ENCODE results near the gene CDC42BPB.

The CDC42BPB gene

DNA sequence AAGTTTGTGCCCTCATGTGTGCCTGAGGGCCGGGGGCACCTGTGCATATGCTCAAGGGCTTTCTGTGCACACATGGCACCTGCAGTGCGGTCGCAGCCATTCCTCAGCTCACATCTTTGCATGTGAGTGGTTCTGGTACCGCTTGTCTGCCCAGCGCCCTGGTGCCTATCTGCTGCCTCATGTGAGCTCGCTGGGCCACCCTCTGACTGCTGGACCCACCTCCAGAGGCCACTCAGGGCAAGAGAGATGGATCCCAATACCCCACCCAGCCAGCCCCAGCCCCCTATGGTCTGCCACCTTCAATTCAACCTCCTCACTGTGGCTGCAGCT, 140.3 kb downstream of the CDC42BPB start:
- in situ Hi-C loops (cut with MboI; ENCODE audit: low sequenced_read_pairs, unreplicated experiment): loop anchor here (10.0 kb wide), 1 partner anchor 222 kb away; no protein-coding TSS in a partner anchor
- no peak for DNase-seq (ENCODE audit: low spot score)
- TF ChIP-seq, protein P1, sequence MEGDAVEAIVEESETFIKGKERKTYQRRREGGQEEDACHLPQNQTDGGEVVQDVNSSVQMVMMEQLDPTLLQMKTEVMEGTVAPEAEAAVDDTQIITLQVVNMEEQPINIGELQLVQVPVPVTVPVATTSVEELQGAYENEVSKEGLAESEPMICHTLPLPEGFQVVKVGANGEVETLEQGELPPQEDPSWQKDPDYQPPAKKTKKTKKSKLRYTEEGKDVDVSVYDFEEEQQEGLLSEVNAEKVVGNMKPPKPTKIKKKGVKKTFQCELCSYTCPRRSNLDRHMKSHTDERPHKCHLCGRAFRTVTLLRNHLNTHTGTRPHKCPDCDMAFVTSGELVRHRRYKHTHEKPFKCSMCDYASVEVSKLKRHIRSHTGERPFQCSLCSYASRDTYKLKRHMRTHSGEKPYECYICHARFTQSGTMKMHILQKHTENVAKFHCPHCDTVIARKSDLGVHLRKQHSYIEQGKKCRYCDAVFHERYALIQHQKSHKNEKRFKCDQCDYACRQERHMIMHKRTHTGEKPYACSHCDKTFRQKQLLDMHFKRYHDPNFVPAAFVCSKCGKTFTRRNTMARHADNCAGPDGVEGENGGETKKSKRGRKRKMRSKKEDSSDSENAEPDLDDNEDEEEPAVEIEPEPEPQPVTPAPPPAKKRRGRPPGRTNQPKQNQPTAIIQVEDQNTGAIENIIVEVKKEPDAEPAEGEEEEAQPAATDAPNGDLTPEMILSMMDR (IDR thresholded peaks at IDR 0.05; ENCODE audit: borderline replicate concordance, control extremely low read depth, extremely low read depth, insufficient read depth, missing control alignments): no peak

DNA sequence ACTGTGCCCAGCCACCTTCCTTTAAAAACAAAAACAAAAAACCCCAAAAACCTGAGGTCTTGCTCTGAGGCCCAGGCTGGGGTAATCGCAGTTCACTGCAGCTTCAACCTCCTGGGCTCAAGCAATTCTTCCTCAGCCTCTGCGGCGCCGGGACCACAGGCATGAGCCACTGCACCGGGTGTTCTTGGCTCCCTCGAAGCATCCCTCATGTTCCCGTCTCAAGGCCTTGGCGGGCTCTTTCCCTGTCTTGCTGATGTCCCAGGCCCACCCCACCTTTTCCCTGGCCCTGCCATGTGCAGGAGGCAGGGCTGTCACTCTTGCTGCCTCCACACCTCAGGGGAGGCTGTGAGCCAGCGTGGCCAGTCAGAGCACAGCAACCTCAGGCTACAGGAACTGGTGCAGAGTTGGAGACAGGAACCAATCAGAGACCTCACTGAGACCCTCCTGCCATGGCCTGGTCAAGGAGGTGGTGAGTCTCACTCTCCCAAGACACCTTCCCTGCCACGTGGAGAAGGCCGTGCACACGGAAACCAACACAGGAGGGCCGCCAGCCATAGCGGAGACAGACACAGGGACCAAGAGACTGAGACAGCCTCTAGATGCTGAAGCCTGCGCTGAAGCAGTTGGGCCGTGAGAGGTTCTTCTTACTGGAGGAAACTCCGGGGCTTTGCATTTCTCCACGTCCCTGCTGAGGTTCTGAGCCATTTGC, 140.8 kb downstream of the CDC42BPB start:
- TF ChIP-seq, protein P1 (IDR thresholded peaks at IDR 0.05; ENCODE audit: borderline replicate concordance, control extremely low read depth, extremely low read depth, insufficient read depth, missing control alignments): no peak
- in situ Hi-C loops (cut with MboI; ENCODE audit: low sequenced_read_pairs, unreplicated experiment): loop anchor here (10.0 kb wide), 1 partner anchor 222 kb away; no protein-coding TSS in a partner anchor
- no peak for DNase-seq (ENCODE audit: low spot score)

DNA sequence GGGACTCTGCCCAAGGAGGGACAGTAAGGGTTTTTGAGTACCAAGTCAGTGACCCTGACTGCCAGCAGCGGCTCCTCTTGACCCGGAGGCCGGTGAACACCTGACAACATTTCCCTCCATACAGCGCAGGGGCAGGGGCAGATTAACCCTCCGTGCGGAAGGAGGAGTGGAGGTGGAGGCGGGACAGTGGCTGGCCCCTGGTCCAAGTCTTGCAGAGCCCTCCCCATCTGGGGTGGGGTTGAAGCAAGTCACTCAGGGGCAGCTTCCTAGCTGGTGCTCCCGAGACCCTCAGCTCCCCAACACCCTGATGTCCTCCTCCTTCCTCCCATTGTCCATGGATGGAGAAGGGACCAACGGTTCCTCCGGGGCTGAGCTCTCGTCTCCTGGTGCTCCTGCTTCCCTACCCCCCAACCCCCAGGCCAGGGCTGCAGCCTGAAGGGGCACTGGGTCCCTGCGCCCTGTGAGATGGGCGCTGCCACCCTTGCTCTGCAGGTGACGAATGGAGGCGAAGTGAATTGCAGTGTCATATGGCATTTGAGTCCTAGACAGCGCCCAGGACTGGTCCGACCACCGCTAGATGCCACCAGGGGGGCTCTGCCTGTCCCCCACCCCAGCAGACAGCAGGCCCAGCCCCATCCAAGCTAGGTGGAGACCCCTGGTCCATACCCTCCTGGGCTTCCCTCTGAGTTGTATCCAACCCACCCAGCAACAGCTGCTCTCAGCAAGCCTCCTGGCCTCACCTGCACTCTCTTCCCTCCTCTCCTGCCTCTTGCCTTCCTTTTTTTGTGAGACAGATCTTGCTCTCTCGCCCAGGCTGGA, 141.8 kb downstream of the CDC42BPB start:
- TF ChIP-seq, protein P1 (IDR thresholded peaks at IDR 0.05; ENCODE audit: borderline replicate concordance, control extremely low read depth, extremely low read depth, insufficient read depth, missing control alignments): no peak
- DNase-seq (ENCODE audit: low spot score): no peak
- in situ Hi-C loops (cut with MboI; ENCODE audit: low sequenced_read_pairs, unreplicated experiment): loop anchor here (10.0 kb wide), 1 partner anchor 221 kb away; no protein-coding TSS in a partner anchor

GRCh38 chr14:102914474-102915291, 142.7 kb downstream of the CDC42BPB start:
- in situ Hi-C loops (cut with MboI; ENCODE audit: low sequenced_read_pairs, unreplicated experiment): loop anchor here (10.0 kb wide), 1 partner anchor 220 kb away; no protein-coding TSS in a partner anchor
- DNase-seq (ENCODE audit: low spot score): no peak
- TF ChIP-seq, protein P1 (IDR thresholded peaks at IDR 0.05; ENCODE audit: borderline replicate concordance, control extremely low read depth, extremely low read depth, insufficient read depth, missing control alignments): no peak

GRCh38 chr14:102913341-102914211, 143.8 kb downstream of the CDC42BPB start:
- no peak for DNase-seq (ENCODE audit: low spot score)
- in situ Hi-C loops (cut with MboI; ENCODE audit: low sequenced_read_pairs, unreplicated experiment): loop anchor here (10.0 kb wide), 1 partner anchor 219 kb away; no protein-coding TSS in a partner anchor
- TF ChIP-seq, protein P1 (IDR thresholded peaks at IDR 0.05; ENCODE audit: borderline replicate concordance, control extremely low read depth, extremely low read depth, insufficient read depth, missing control alignments): no peak

All from GM13976 (cell line).